ENCODE data around the gene LRIG1.

The LRIG1 gene

DNA sequence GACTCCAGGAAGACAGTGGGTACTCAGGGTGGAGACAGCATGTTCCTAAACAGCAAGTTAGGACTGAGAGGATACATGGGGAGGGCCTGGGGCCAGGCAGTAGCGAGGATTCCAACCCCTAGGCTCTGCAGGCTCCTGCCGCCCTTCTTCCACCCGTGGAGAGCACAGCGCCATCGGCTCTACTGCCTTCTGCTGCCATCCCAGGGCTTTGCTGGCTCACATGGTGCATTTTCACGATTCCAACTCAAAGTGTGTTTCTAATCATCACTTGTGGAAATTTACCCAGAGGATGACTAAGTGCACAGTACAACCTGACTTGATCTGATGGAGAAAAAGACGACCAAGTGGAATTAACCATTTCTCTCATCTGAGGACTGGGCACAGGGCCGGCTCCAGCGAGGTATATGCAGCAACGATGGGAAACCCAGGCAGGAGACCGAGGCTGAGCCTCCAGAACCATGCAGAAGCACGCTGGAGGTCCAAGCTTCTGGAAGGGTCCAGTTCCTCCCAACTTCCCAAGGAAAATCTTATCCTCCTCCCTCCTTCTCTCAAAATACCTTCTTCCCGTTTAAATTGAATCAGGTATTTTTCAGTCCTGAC, 104.6 kb downstream of the LRIG1 start:
- no peak overlapping the region for H3K9ac ChIP-seq (ENCODE audit: low read depth, low read length)
- ATAC-seq (ENCODE audit: insufficient read depth, low read depth) = no peak
- H3K27ac ChIP-seq (ENCODE audit: low read length) = no peak overlapping the region
- H3K36me3 ChIP-seq (ENCODE audit: insufficient read depth, low read length) = peaks cover 43% of the 10 kb centered on the region
- H3K27me3 ChIP-seq (ENCODE audit: insufficient read depth, low read length, poor library complexity) = no peaks in the 10 kb centered on the region
- no peak overlapping the region for H2AFZ ChIP-seq (ENCODE audit: low read depth, low read length)
- no peak overlapping the region for H3K4me2 ChIP-seq (ENCODE audit: insufficient read depth, low read length)
- no peaks in the 10 kb centered on the region for H4K20me1 ChIP-seq (ENCODE audit: insufficient read depth, low read length)
- H3K4me3 ChIP-seq (ENCODE audit: low read depth in 1 of 2, low read length in 2 of 2) = no peak overlapping the region
- H3K4me1 ChIP-seq (ENCODE audit: insufficient read depth, low read length) = peaks cover 28% of the 10 kb centered on the region
- H3K79me2 ChIP-seq (ENCODE audit: insufficient read depth, low read length) = no peaks in the 10 kb centered on the region
- TF ChIP-seq, protein P1, sequence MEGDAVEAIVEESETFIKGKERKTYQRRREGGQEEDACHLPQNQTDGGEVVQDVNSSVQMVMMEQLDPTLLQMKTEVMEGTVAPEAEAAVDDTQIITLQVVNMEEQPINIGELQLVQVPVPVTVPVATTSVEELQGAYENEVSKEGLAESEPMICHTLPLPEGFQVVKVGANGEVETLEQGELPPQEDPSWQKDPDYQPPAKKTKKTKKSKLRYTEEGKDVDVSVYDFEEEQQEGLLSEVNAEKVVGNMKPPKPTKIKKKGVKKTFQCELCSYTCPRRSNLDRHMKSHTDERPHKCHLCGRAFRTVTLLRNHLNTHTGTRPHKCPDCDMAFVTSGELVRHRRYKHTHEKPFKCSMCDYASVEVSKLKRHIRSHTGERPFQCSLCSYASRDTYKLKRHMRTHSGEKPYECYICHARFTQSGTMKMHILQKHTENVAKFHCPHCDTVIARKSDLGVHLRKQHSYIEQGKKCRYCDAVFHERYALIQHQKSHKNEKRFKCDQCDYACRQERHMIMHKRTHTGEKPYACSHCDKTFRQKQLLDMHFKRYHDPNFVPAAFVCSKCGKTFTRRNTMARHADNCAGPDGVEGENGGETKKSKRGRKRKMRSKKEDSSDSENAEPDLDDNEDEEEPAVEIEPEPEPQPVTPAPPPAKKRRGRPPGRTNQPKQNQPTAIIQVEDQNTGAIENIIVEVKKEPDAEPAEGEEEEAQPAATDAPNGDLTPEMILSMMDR (IDR thresholded peaks at IDR 0.05; ENCODE audit: borderline replicate concordance, extremely low read depth, low read length, poor library complexity, severe bottlenecking) = no peak
- no peak for TF ChIP-seq EZH2 (IDR thresholded peaks at IDR 0.05; ENCODE audit: borderline replicate concordance, low read depth, low read length, severe bottlenecking)
- H3K9me3 ChIP-seq (ENCODE audit: insufficient read depth, low read length, severe bottlenecking) = no peaks in the 10 kb centered on the region
- DNase-seq = no peak

- Histone ChIP-seq H2AFZ (ENCODE audit: low read depth, low read length) (no peak overlapping the region), H3K4me2 (ENCODE audit: insufficient read depth, low read length) (no peak overlapping the region), H3K27me3 (ENCODE audit: insufficient read depth, low read length, poor library complexity) (no peaks in the 10 kb centered on the region), H3K9ac (ENCODE audit: low read depth, low read length) (no peak overlapping the region), H3K36me3 (ENCODE audit: insufficient read depth, low read length) (peaks cover 43% of the 10 kb centered on the region), H3K4me3 (ENCODE audit: low read depth in 1 of 2, low read length in 2 of 2) (no peak overlapping the region), H3K79me2 (ENCODE audit: insufficient read depth, low read length) (no peaks in the 10 kb centered on the region), H4K20me1 (ENCODE audit: insufficient read depth, low read length) (no peaks in the 10 kb centered on the region), H3K4me1 (ENCODE audit: insufficient read depth, low read length) (peaks cover 28% of the 10 kb centered on the region), H3K9me3 (ENCODE audit: insufficient read depth, low read length, severe bottlenecking) (no peaks in the 10 kb centered on the region), H3K27ac (ENCODE audit: low read length) (no peak overlapping the region)
- no peak for ATAC-seq (ENCODE audit: insufficient read depth, low read depth)
- DNase-seq = no peak
- TF ChIP-seq EZH2 (IDR thresholded peaks at IDR 0.05; ENCODE audit: borderline replicate concordance, low read depth, low read length, severe bottlenecking) = no peak
- TF ChIP-seq, protein P1 (IDR thresholded peaks at IDR 0.05; ENCODE audit: borderline replicate concordance, extremely low read depth, low read length, poor library complexity, severe bottlenecking) = no peak
These were observed 105.2 kb downstream of the LRIG1 start for GRCh38 chr3:66395635-66396034.

GRCh38 chr3:66394753-66395249, 106.0 kb downstream of the LRIG1 start:
- Histone ChIP-seq H3K4me2 (ENCODE audit: insufficient read depth, low read length) (peak overlapping the region; percentile 59), H2AFZ (ENCODE audit: low read depth, low read length) (no peak overlapping the region)

More at GRCh38 chr3:66394753-66395249, 106.0 kb downstream of the LRIG1 start:
- no peaks in the 10 kb centered on the region for H3K9me3 ChIP-seq (ENCODE audit: insufficient read depth, low read length, severe bottlenecking)
- H3K4me1 ChIP-seq (ENCODE audit: insufficient read depth, low read length) = peaks cover 28% of the 10 kb centered on the region
- H4K20me1 ChIP-seq (ENCODE audit: insufficient read depth, low read length) = no peaks in the 10 kb centered on the region
- peaks cover 43% of the 10 kb centered on the region for H3K36me3 ChIP-seq (ENCODE audit: insufficient read depth, low read length)
- TF ChIP-seq EZH2 (IDR thresholded peaks at IDR 0.05; ENCODE audit: borderline replicate concordance, low read depth, low read length, severe bottlenecking) = no peak
- TF ChIP-seq, protein P1 (IDR thresholded peaks at IDR 0.05; ENCODE audit: borderline replicate concordance, extremely low read depth, low read length, poor library complexity, severe bottlenecking) = no peak
- DNase-seq (no peak), ATAC-seq (ENCODE audit: insufficient read depth, low read depth) (no peak)
- no peaks in the 10 kb centered on the region for H3K27me3 ChIP-seq (ENCODE audit: insufficient read depth, low read length, poor library complexity)
- peak overlapping the region; percentile 72 for H3K27ac ChIP-seq (ENCODE audit: low read length)
- no peak overlapping the region for H3K9ac ChIP-seq (ENCODE audit: low read depth, low read length)
- H3K4me3 ChIP-seq (ENCODE audit: low read depth in 1 of 2, low read length in 2 of 2) = no peak overlapping the region
- H3K79me2 ChIP-seq (ENCODE audit: insufficient read depth, low read length) = no peaks in the 10 kb centered on the region
